Stimulated activated CD4-positive, alpha-beta T cell treated with anti-CD3 and anti-CD28 coated beads, Interleukin-12 subunit alpha, Interleukin-12 subunit beta, amount 100 ng/mL, for 48 hours (primary cell): ENCODE results near the gene MAML3.

Experiments used
- DNase-seq, 3 donors: peaks; one replicate each; pipeline ENCODE4 v3.0.0-alpha.2; 2020; ENCODE audit warnings: low read depth in 2 of 3, low spot score in 1 of 3

MAML3 gene

GRCh38 chr4:139670775-139671174, 483.2 kb downstream of the MAML3 start:
- DNase-seq: no peak

DNA sequence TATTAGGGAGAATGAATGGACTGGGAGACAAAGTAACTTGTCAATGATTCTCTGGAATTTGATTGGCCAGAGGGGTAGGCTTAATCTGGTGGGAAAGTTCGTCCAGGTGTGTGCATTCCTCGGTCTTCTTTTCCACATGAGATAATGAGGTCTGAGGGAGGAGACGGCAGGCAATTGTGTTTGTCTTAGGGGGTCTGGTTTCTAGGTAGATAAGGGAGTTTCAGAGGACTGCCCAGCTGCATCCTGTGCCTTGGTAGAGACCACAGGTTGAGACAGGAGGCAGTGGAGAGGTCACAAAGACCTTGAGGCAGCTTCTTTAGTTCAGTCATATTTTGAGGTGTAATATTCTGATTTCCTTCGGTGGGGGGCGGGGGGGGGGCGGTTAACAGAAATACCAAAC, 484.1 kb downstream of the MAML3 start:
- no peak for DNase-seq

DNA sequence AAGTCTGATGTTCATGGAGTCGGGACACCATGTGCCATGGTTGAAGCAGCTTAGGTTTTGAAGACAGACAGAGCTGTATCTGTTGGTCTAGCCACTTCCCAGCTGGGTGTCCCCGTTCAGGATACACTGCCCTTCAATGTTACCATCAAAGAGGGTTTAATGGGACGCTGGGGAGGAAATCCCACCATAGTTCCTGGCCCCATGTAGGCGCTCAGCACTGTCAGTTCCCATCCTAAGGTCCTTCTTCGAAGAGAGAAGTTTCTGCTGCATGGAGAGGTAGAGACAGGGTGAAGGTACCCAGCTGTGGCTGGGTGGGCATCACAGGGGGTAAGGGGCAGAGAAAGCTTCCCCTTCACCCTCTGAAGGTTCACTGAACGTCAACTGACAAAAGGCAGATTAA, 484.6 kb downstream of the MAML3 start:
- DNase-seq: no peak

DNA sequence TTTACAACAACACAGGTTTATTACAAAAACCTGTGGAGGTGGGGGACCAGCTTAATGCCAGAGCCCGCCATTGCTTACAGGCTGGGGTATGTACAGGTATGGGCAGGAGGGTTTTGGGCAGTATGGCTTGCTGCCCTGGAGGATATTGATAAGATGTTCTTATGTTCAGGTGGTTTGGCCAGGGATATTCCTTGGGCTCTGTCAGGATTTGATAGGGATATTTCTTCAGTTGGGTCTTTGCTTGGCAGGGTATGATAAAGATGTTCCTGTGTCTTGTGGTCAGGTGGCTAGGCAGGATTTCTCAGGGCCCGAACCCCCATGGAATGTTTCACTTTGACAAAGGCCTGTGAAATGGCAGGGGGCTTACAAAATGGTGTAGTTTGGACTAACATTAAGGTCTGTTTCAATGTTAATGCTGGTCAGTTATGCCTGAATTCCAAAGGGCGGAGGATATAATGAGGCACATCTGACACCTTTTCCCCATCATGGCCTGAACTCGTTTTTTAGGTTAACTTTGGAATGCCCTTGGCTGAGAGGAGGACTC, 485.3 kb downstream of the MAML3 start:
- DNase-seq: no peak

- DNase-seq: no peak
These were observed 485.9 kb downstream of the MAML3 start for GRCh38 chr4:139668036-139668435.
